HCT116 (cell line): ENCODE results near the gene TBATA. TPM values are rescaled to one million over a fixed set of nuclear protein-coding genes. Genes with fewer than 3 reads are reported as not detected.

Source experiments
- ATAC-seq: fragments of 200-7000 bp; cut with Tn5 transposase; 2 replicates; pipeline ENCODE4 v1.9.1; 2020; ENCODE audit warnings: mild to moderate bottlenecking, moderate library complexity
- BruUV-seq: library from RNA; stranded (reverse); fragments of 400-500 nt; replicated peaks from 2 replicates; lab custom pipeline; 2021; lab: Mats Ljungman, UMichigan
- CTCF ChIA-PET: fragments of 300-600 bp; sonication (Branson Sonifier 250); formaldehyde crosslinking; loops from one replicate; lab custom pipeline; 2021; ENCODE audit warnings: antibody characterized with exemption; lab: Charles Lee
- POLR2A ChIA-PET: fragments of 300-600, 350-600 bp; sonication (Branson Sonifier 250); formaldehyde crosslinking; loops from one replicate; lab custom pipeline; 2021; ENCODE audit warnings: antibody characterized with exemption; lab: Charles Lee
- RAD21 ChIA-PET, 2 experiments: fragments of 300-600 bp; sonication (Branson Sonifier 250); formaldehyde crosslinking; loops; one replicate each; lab custom pipeline; 2023; ENCODE audit warnings: low total read pairs in 2 of 2; ENCODE audit not compliant: uncharacterized antibody in 2 of 2, unreplicated experiment in 2 of 2, low non-redundant PET in 1 of 2; lab: Charles Lee
- DNase-seq: peaks from one replicate; pipeline ENCODE4 v3.0.0-alpha.2; 2010; ENCODE audit warnings: low read depth, low spot score
- H2AFZ ChIP-seq: fragments of 200-600 bp; shearing (Covaris generic), sonication (generic); 2 replicates; pipeline ENCODE4 v1.6.1; 2017; ENCODE audit warnings: low read depth, mixed run types, mixed read lengths, antibody characterized with exemption, low read length; ENCODE audit not compliant: poor library complexity, severe bottlenecking
- H3K27ac ChIP-seq: 2 replicates; pipeline ENCODE4 v1.5.1; 2012; ENCODE audit warnings: low read depth, low read length
- H3K27me3 ChIP-seq: fragments of 200-600 bp; sonication (generic); 2 replicates; pipeline ENCODE4 v1.6.1; 2016; ENCODE audit warnings: mixed run types, low read length, mixed read lengths; ENCODE audit not compliant: insufficient read depth
- H3K36me3 ChIP-seq, 2 experiments: fragments of 200-500 bp in 1 of 2; fragments of 200-600 bp in 1 of 2; sonication (Bioruptor generic) in 1 of 2; sonication (generic) in 1 of 2; 2 replicates each; pipeline versions ENCODE4 v1.5.1 to v1.6.1; 2014 to 2016; ENCODE audit warnings: low read length in 2 of 2, inconsistent platforms in 1 of 2, mixed read lengths in 1 of 2, mixed run types in 1 of 2; ENCODE audit not compliant: insufficient read depth in 2 of 2, control insufficient read depth in 1 of 2
- H3K4me1 ChIP-seq, 2 experiments: fragments of 200-600 bp in 1 of 2; sonication (generic) in 1 of 2; 2 replicates each; pipeline versions ENCODE4 v1.5.1 to v1.6.1; 2012 to 2017; ENCODE audit warnings: low read length in 2 of 2, inconsistent platforms in 1 of 2, mild to moderate bottlenecking in 1 of 2, mixed read lengths in 1 of 2, mixed run types in 1 of 2, moderate library complexity in 1 of 2; ENCODE audit not compliant: insufficient read depth in 2 of 2, control insufficient read depth in 1 of 2
- H3K4me2 ChIP-seq: fragments of 200-600 bp; sonication (generic); 2 replicates; pipeline ENCODE4 v1.6.1; 2017; ENCODE audit warnings: mixed run types, low read length, mixed read lengths
- H3K4me3 ChIP-seq, 2 experiments: fragments of 200-600 bp in 1 of 2; sonication (generic) in 1 of 2; replicated peaks in 1 of 2; 2 replicates each; pipeline ENCODE4 v1.5.1; 2011 to 2016; ENCODE audit warnings: low read length in 2 of 2, control low read depth in 1 of 2, low read depth in 1 of 2, mild to moderate bottlenecking in 1 of 2, mixed read lengths in 1 of 2, mixed run types in 1 of 2
- H3K79me2 ChIP-seq: fragments of 200-600 bp; sonication (generic); 2 replicates; pipeline ENCODE4 v1.6.1; 2017; ENCODE audit warnings: mild to moderate bottlenecking, mixed run types, low read length, moderate library complexity, mixed read lengths; ENCODE audit not compliant: insufficient read depth
- H3K9ac ChIP-seq: fragments of 200-600 bp; sonication (generic); 2 replicates; pipeline ENCODE4 v1.6.1; 2016; ENCODE audit warnings: low read length, mixed read lengths
- H3K9me2 ChIP-seq: fragments of 200-600 bp; sonication (generic), shearing (Covaris generic); 2 replicates; pipeline ENCODE4 v1.6.1; 2017; ENCODE audit warnings: mixed run types, mild to moderate bottlenecking, moderate library complexity; ENCODE audit not compliant: insufficient read depth
- H3K9me3 ChIP-seq, 2 experiments: fragments of 200-500 bp in 1 of 2; fragments of 200-600 bp in 1 of 2; sonication (Bioruptor generic) in 1 of 2; sonication (generic) in 1 of 2; 2 replicates each; pipeline ENCODE4 v1.6.1; 2014 to 2017; ENCODE audit warnings: low read length in 2 of 2, mixed read lengths in 2 of 2, inconsistent platforms in 1 of 2, low read depth in 1 of 2, mild to moderate bottlenecking in 1 of 2, mixed run types in 1 of 2, moderate library complexity in 1 of 2; ENCODE audit not compliant: control insufficient read depth in 1 of 2, insufficient read depth in 1 of 2
- H4K20me1 ChIP-seq: fragments of 200-600 bp; sonication (generic), shearing (Covaris generic); 2 replicates; pipeline ENCODE4 v1.6.1; 2017; ENCODE audit warnings: mixed run types, mild to moderate bottlenecking, moderate library complexity; ENCODE audit not compliant: insufficient read depth
- CBX3 ChIP-seq: IDR thresholded peaks from 2 replicates; pipeline ENCODE4 v1.6.1; 2012; ENCODE audit warnings: low read depth
- CEBPB ChIP-seq: IDR thresholded peaks from 2 replicates; pipeline ENCODE4 v1.6.1; 2012; ENCODE audit warnings: low read depth
- EGR1 ChIP-seq: IDR thresholded peaks from 2 replicates; pipeline ENCODE4 v1.6.1; 2012; ENCODE audit warnings: low read depth
- EZH2phosphoT487 ChIP-seq: fragments of 200-600 bp; IDR thresholded peaks from 2 replicates; pipeline ENCODE4 v1.6.1; 2018; ENCODE audit warnings: antibody characterized with exemption, borderline replicate concordance
- POLR2AphosphoS5 ChIP-seq: IDR thresholded peaks from 2 replicates; pipeline ENCODE4 v1.6.1; 2011; ENCODE audit warnings: mild to moderate bottlenecking, low read depth, low read length, moderate library complexity
- RAD21 ChIP-seq: IDR thresholded peaks from 2 replicates; pipeline ENCODE4 v1.6.1; 2012; ENCODE audit warnings: low read depth, mild to moderate bottlenecking
- REST ChIP-seq: IDR thresholded peaks from 2 replicates; pipeline ENCODE4 v1.6.1; 2012; ENCODE audit warnings: low read depth
- SP1 ChIP-seq: IDR thresholded peaks from 2 replicates; pipeline ENCODE4 v1.6.1; 2012; ENCODE audit warnings: low read depth
- TCF7L2 ChIP-seq: IDR thresholded peaks from 2 replicates; pipeline ENCODE4 v1.7.0; 2011; ENCODE audit warnings: borderline replicate concordance, inconsistent platforms; ENCODE audit not compliant: insufficient read depth, insufficient read length; ENCODE audit errors: extremely low read depth
- YY1 ChIP-seq: IDR thresholded peaks from 2 replicates; pipeline ENCODE4 v1.6.1; 2011; ENCODE audit warnings: low read length, low read depth, moderate library complexity, mild to moderate bottlenecking; ENCODE audit not compliant: insufficient replicate concordance; ENCODE audit errors: extremely low read depth
- ZFX ChIP-seq: fragments of 450-650 bp; IDR thresholded peaks from 2 replicates; pipeline ENCODE4 v1.6.1; 2017
- ZNF274 ChIP-seq: fragments of 200-500 bp; sonication (Bioruptor generic); IDR thresholded peaks from 2 replicates; pipeline ENCODE4 v1.6.1; 2014; ENCODE audit warnings: mild to moderate bottlenecking, low read depth, low read length, inconsistent platforms
- intact Hi-C: fragments of 100-400 bp; cut with micrococcal nuclease; formaldehyde crosslinking; loops from 2 replicates; pipeline ENCODE4 v1.10.0; 2022
- total RNA-seq: library from RNA; stranded (reverse); gene quantifications from one replicate; pipeline ENCODE4 v1.2.1, GENCODE V29; 2021; ENCODE audit not compliant: unreplicated experiment

The TBATA gene
- total RNA-seq, 1 experiment from 2014 or later: not detected

DNA sequence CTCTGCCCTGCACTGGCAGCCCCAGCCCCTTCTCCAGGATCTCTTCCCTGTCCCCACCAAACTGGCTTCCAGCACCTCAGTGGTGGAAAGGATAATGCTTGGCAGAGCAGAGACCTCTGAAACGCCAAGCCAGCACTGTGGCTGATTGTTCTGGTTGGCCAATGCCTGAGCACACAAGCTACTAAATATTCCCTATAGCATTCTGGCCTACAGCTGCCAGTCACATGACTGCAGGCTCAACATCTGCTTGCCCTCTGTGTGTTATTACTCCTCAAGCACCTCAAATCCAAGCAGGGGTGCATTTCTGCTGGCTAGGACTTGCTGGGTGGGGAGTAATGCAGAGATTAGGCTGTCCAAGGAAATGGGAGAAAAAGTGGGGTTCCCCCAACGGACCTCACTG is 6.1 kb downstream of the TBATA start:
- no peaks in the 10 kb centered on the region for H3K27me3 ChIP-seq
- BruUV-seq: no TSS peak
- DNase-seq: no peak
- ATAC-seq: no peak
- no peaks in the 10 kb centered on the region for H3K36me3 ChIP-seq
- ChIA-PET POLR2A (no interaction called here), RAD21 (no interaction called here), CTCF (no interaction called here)
- H3K27ac ChIP-seq: no peak overlapping the region
- no peaks in the 10 kb centered on the region for H3K9me3 ChIP-seq
- peaks cover 0 to 27% of the 10 kb centered on the region in 2 experiments; a peak in 2 of 4 replicates for H3K4me1 ChIP-seq
- H3K4me2 ChIP-seq: no peak overlapping the region
- TF ChIP-seq TCF7L2: no peak
- no peak for TF ChIP-seq REST
- TF ChIP-seq YY1: no peak
- no peaks in the 10 kb centered on the region for H3K9me2 ChIP-seq
- H3K79me2 ChIP-seq: no peaks in the 10 kb centered on the region
- H3K9ac ChIP-seq: no peak overlapping the region
- H2AFZ ChIP-seq: no peak overlapping the region
- no peaks in the 10 kb centered on the region for H4K20me1 ChIP-seq
- intact Hi-C loops: no loop called here
- no peak overlapping the region for H3K4me3 ChIP-seq

DNA sequence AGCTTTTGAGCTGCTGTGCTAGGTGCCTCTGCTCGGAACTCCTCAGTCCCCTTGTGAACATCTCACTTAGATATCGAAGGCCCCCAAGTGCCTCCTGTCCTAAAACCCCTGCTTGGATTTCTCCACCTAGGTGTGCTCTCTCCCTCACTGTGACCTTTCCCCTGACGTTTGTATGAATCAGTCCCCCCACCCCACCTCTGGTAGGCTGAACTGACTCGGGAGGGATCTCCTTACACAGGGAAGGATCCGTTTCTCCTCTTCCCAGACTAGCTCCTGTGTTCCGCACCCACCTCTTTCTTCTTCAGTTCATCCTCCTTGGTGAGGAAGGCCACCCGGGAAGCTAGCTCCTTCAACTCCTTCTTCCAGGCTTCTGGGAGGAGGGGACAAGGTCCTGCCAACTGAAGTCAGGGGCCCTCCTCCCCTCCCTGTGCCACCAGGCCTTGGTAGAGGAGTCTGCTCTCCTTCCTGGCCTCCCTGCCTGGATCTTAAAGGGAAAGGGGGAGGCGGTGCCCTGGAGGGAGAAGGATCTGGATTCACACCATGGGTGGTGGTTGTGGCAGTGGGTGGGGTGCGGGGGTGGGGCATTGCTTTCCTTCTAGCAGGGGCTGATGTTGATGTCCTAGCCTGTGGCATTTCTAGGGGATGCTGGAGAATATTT is 6.8 kb downstream of the TBATA start:
- H3K9ac ChIP-seq: no peak overlapping the region
- ChIA-PET CTCF (no interaction called here), POLR2A (no interaction called here), RAD21 (no interaction called here)
- H3K4me3 ChIP-seq: no peak overlapping the region
- no peaks in the 10 kb centered on the region for H3K9me3 ChIP-seq
- H3K9me2 ChIP-seq: no peaks in the 10 kb centered on the region
- H3K36me3 ChIP-seq: no peaks in the 10 kb centered on the region
- no peak overlapping the region for H3K27ac ChIP-seq
- no peak for TF ChIP-seq ZNF274
- TF ChIP-seq POLR2AphosphoS5: no peak
- no peak for TF ChIP-seq SP1
- no peak for TF ChIP-seq EZH2phosphoT487
- no peak for TF ChIP-seq CBX3
- TF ChIP-seq ZFX: no peak
- no peak for TF ChIP-seq EGR1
- TF ChIP-seq RAD21: no peak
- no peak for TF ChIP-seq CEBPB
- no peak for TF ChIP-seq REST
- no peak for TF ChIP-seq TCF7L2
- H3K4me1 ChIP-seq: peaks cover 0 to 27% of the 10 kb centered on the region in 2 experiments; a peak in 2 of 4 replicates
- peak; percentile 33; the same call in 1 of the 2 replicates for ATAC-seq
- no peak for DNase-seq
- H3K4me2 ChIP-seq: peak overlapping the region; percentile 49
- BruUV-seq: no TSS peak
- H3K27me3 ChIP-seq: no peaks in the 10 kb centered on the region
- intact Hi-C loops: no loop called here
- H4K20me1 ChIP-seq: no peaks in the 10 kb centered on the region
- no peaks in the 10 kb centered on the region for H3K79me2 ChIP-seq
- H2AFZ ChIP-seq: no peak overlapping the region
